Measurements from ENCODE around the gene TREM2.

TREM2 gene

DNA sequence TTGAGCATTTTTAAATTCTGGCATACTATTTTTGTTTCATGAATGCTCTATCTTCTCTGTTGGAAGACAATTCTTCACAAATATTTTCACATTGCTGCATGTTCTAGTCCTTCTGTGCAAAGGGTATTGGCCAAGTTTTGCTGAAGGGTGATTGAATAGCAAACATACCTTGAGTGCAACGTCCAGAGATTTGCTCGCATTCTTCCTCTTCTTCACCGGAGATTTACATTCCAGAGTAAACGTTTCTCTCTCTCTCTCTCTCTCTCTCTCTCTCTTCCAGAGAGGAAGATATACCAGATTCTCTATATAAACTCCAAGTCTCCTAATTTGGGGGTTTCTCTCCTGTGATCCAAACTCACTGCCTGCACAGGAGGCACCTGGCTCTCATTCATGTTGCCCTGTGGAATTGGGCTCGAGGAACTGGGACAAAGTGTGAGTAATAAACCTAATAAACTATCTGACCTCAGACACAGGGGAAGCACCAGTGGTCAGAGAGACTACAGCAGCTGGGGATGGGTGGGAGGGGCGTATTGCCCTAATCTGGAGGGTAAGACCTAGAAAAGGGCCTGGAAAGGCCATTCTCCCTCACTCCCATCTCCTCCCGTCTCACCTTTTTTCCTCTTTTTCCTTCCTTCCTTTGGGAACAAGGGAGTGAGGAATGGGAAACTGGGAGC is 7.6 kb downstream of the TREM2 start:
- no peaks in the 10 kb centered on the region for H3K79me2 ChIP-seq (ENCODE audit: control insufficient read depth, insufficient read depth, low read length, unreplicated experiment)
- peaks cover 26% of the 10 kb centered on the region for H3K27me3 ChIP-seq (ENCODE audit: insufficient read depth, low read length)
- H3K4me1 ChIP-seq (ENCODE audit: control insufficient read depth, insufficient read depth, low read length, unreplicated experiment), result no peaks in the 10 kb centered on the region
- H3K4me3 ChIP-seq (ENCODE audit: low read depth, low read length), result no peak overlapping the region
- H3K36me3 ChIP-seq (ENCODE audit: insufficient read depth, low read length), result no peaks in the 10 kb centered on the region
- no peak overlapping the region for H3K27ac ChIP-seq (ENCODE audit: low read depth, low read length)
- H2AFZ ChIP-seq (ENCODE audit: low read length, unreplicated experiment), result no peak overlapping the region

DNA sequence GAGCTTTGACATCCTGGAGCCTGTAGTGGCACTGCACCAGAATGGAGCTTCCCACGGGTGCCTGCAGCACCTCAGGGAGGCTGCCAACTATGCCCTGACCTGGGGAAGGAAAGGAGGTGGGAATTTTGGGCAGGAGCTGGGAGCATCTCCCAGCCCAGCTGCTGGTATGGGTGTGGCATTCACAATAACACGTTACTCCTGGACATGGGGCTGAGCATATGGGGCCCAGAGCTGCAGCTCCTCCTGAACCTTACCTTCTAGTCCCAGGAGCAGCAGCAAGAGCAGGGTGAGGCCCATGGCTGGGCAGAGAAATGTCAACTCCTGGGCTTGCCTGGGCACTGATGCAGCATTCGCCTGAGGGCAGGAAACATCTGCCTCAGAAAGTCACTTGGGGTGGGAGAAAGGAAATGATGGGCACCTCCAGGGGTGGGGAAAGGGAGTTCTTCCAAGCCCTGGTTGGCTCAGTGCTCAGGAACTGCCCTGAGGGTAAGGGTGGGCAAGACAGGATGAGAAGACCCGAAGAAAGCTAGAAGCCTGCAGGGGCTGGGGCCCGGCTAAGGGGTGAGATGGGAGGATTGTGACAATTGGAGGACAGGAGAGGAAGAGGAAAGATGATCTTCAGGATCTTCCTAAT is 8.8 kb downstream of the TREM2 start, which contains the start of gene TREML1:
Gene TREML1, minus strand, starts transcription at position 356 of the 634 bp plus-strand sequence. Its CDS starts 59 bp downstream, at position 297.
- no peaks in the 10 kb centered on the region for H3K4me1 ChIP-seq (ENCODE audit: control insufficient read depth, insufficient read depth, low read length, unreplicated experiment)
- no peak within 1 kb of the TSS for H2AFZ ChIP-seq (ENCODE audit: low read length, unreplicated experiment)
- no peaks in the 10 kb centered on the region for H3K36me3 ChIP-seq (ENCODE audit: insufficient read depth, low read length)
- no peak within 1 kb of the TSS for H3K4me3 ChIP-seq (ENCODE audit: low read depth, low read length)
- H3K27ac ChIP-seq (ENCODE audit: low read depth, low read length), result no peak within 1 kb of the TSS
- H3K27me3 ChIP-seq (ENCODE audit: insufficient read depth, low read length), result peaks cover 26% of the 10 kb centered on the region
- H3K79me2 ChIP-seq (ENCODE audit: control insufficient read depth, insufficient read depth, low read length, unreplicated experiment), result no peaks in the 10 kb centered on the region

DNA sequence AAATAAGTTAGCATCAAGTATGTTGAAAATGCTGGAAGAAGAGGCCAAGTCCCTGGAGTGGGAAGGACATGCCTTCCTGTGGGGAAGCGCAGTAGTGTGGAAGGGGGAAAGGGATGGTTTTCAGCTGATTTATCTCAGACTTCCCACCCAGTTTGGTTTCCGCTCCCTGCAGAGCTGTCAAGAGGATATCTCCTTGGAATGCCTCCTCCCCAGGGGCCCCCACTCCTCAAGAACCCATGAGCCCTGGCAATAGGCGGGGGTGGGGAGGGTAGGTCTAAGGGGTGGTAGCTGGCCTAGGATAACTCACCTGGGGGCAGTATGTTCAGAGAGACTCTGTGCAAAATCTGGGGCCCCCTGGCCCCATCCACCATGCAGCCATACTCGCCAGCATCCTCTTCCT is 9.5 kb downstream of the TREM2 start:
- Histone ChIP-seq H3K4me1 (ENCODE audit: control insufficient read depth, insufficient read depth, low read length, unreplicated experiment) (no peaks in the 10 kb centered on the region), H3K27me3 (ENCODE audit: insufficient read depth, low read length) (peaks cover 22% of the 10 kb centered on the region), H3K36me3 (ENCODE audit: insufficient read depth, low read length) (no peaks in the 10 kb centered on the region), H3K27ac (ENCODE audit: low read depth, low read length) (no peak overlapping the region), H3K4me3 (ENCODE audit: low read depth, low read length) (no peak overlapping the region), H3K79me2 (ENCODE audit: control insufficient read depth, insufficient read depth, low read length, unreplicated experiment) (no peaks in the 10 kb centered on the region), H2AFZ (ENCODE audit: low read length, unreplicated experiment) (no peak overlapping the region)

DNA sequence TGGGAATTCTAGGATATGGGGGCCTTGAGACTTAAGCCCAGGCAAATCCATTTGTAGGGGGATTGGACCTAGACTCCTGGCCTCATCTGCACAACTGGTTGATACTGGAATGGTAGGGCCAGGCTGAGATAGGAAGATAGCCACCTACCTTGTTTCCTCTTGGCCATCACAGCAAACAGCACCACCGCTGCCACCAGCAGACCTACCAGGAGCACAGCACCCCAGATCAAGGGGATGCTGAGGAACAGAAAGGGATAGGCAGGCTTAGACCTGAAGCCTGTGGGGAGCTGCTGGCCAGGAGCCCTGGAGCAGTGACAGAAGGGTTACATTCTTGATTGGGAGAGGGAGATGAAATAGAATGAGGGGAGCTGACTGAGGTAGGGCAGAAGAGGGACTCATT is 12.2 kb downstream of the TREM2 start:
- no peak overlapping the region for H3K27ac ChIP-seq (ENCODE audit: low read depth, low read length)
- H3K27me3 ChIP-seq (ENCODE audit: insufficient read depth, low read length), result no peaks in the 10 kb centered on the region
- H3K79me2 ChIP-seq (ENCODE audit: control insufficient read depth, insufficient read depth, low read length, unreplicated experiment), result no peaks in the 10 kb centered on the region
- H3K36me3 ChIP-seq (ENCODE audit: insufficient read depth, low read length), result no peaks in the 10 kb centered on the region
- H3K4me3 ChIP-seq (ENCODE audit: low read depth, low read length), result no peak overlapping the region
- H2AFZ ChIP-seq (ENCODE audit: low read length, unreplicated experiment), result no peak overlapping the region
- H3K4me1 ChIP-seq (ENCODE audit: control insufficient read depth, insufficient read depth, low read length, unreplicated experiment), result no peaks in the 10 kb centered on the region

DNA sequence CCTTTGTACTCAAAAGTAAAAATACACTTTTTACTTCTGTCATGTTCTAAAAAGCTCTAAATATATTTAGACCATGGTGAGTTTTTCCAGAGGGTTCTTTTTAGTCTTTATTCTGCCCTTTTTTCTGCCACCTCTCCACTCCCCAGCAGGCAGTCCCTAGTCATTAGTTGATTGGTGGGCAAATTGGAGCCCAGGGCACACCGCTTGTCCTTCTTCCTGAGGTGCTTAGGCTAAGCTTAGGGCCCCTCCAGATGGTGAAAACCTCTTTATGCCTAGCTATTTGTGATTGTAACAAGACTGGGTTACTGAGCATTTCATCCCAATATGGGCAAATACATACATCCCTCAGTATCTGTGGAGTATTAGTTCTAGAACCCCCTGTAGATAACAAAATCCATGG is 15.0 kb downstream of the TREM2 start:
- no peaks in the 10 kb centered on the region for H3K27me3 ChIP-seq (ENCODE audit: insufficient read depth, low read length)
- no peaks in the 10 kb centered on the region for H3K36me3 ChIP-seq (ENCODE audit: insufficient read depth, low read length)
- no peak overlapping the region for H3K27ac ChIP-seq (ENCODE audit: low read depth, low read length)
- no peaks in the 10 kb centered on the region for H3K79me2 ChIP-seq (ENCODE audit: control insufficient read depth, insufficient read depth, low read length, unreplicated experiment)
- H3K4me1 ChIP-seq (ENCODE audit: control insufficient read depth, insufficient read depth, low read length, unreplicated experiment), result no peaks in the 10 kb centered on the region
- no peak overlapping the region for H2AFZ ChIP-seq (ENCODE audit: low read length, unreplicated experiment)
- no peak overlapping the region for H3K4me3 ChIP-seq (ENCODE audit: low read depth, low read length)

DNA sequence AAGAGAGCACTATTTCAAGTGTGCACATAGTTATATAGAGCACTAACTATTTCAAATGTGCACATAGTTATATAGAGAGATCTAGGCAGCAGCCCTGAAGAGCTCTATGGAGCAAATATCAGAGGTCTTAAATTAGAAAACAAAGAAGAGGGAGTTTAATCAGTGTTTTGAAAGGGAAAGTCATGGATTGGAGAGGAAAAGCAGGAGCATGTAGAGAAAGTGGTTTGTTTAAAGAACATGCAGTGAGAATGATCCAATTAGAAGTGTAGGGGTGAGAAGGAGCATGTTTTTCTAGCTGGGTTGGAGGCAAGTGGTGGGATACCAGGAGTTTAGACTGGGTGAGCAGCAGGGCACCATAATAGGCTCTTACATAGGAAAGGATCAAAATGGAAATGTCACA is 26.0 kb downstream of the TREM2 start:
- H3K4me1 ChIP-seq (ENCODE audit: control insufficient read depth, insufficient read depth, low read length, unreplicated experiment), result no peaks in the 10 kb centered on the region
- H3K4me3 ChIP-seq (ENCODE audit: low read depth, low read length), result no peak overlapping the region
- no peaks in the 10 kb centered on the region for H3K27me3 ChIP-seq (ENCODE audit: insufficient read depth, low read length)
- no peak overlapping the region for H2AFZ ChIP-seq (ENCODE audit: low read length, unreplicated experiment)
- H3K36me3 ChIP-seq (ENCODE audit: insufficient read depth, low read length), result no peaks in the 10 kb centered on the region
- no peaks in the 10 kb centered on the region for H3K79me2 ChIP-seq (ENCODE audit: control insufficient read depth, insufficient read depth, low read length, unreplicated experiment)
- no peak overlapping the region for H3K27ac ChIP-seq (ENCODE audit: low read depth, low read length)

DNA sequence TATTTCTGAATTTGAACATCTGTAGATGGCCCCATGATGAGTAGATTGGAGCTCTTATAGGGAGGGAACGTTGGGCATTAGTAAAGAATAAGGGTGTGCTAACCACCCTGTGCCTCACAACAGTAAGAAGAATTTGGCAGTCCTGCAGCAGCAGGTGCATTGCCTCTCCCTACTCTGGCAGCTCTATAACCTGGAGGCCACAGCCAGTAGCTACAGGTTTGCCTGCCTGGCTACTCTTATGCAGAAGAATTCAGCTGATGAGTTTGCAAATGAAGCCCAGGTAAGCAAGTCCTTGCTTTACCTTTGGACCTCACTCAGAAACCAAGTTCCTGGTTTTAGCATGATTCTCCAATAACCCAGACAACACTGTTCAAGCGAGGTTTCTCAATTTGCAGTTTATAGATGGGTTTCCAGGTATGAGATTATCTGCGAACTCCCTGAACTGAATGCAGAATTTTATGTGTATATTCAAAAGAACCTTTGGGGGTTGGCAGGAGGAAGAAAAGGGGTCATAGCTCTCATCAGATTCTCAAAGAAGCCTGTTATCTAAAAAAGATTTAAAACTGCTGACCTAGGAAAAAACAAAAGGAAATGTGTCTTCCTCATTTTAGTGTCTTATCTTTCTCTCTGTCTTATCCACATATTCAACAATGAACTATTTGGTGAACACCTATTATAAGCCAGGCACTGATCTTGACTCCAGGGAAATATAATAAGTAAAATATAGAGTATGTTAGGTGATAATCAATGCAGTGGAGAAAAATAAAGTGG is 27.7 kb downstream of the TREM2 start:
- Histone ChIP-seq H3K36me3 (ENCODE audit: insufficient read depth, low read length) (no peaks in the 10 kb centered on the region), H3K27me3 (ENCODE audit: insufficient read depth, low read length) (no peaks in the 10 kb centered on the region), H2AFZ (ENCODE audit: low read length, unreplicated experiment) (no peak overlapping the region), H3K27ac (ENCODE audit: low read depth, low read length) (no peak overlapping the region), H3K79me2 (ENCODE audit: control insufficient read depth, insufficient read depth, low read length, unreplicated experiment) (no peaks in the 10 kb centered on the region), H3K4me1 (ENCODE audit: control insufficient read depth, insufficient read depth, low read length, unreplicated experiment) (no peaks in the 10 kb centered on the region), H3K4me3 (ENCODE audit: low read depth, low read length) (no peak overlapping the region)

DNA sequence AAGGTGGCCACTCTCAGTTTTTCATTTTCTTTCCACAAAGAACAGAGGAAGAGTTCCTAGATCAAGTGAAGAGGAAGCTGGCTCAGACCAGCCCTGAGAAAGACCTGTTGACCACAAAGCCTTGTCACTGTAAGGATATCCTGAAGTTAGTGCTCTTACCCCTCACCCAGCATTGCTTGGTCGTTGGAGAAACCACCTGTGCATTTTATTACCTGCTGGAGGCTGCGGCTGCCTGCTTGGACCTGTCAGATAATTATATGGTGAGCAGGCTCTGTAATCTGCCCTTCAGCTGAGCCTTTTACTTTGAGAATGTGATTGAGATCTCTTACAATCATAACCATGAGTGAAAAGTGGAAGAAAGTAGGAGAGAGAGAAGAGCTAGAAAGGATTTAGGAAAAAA is 30.7 kb downstream of the TREM2 start:
- H2AFZ ChIP-seq (ENCODE audit: low read length, unreplicated experiment), result no peak overlapping the region
- no peaks in the 10 kb centered on the region for H3K79me2 ChIP-seq (ENCODE audit: control insufficient read depth, insufficient read depth, low read length, unreplicated experiment)
- no peaks in the 10 kb centered on the region for H3K27me3 ChIP-seq (ENCODE audit: insufficient read depth, low read length)
- H3K27ac ChIP-seq (ENCODE audit: low read depth, low read length), result no peak overlapping the region
- H3K4me3 ChIP-seq (ENCODE audit: low read depth, low read length), result no peak overlapping the region
- no peaks in the 10 kb centered on the region for H3K36me3 ChIP-seq (ENCODE audit: insufficient read depth, low read length)
- no peaks in the 10 kb centered on the region for H3K4me1 ChIP-seq (ENCODE audit: control insufficient read depth, insufficient read depth, low read length, unreplicated experiment)

DNA sequence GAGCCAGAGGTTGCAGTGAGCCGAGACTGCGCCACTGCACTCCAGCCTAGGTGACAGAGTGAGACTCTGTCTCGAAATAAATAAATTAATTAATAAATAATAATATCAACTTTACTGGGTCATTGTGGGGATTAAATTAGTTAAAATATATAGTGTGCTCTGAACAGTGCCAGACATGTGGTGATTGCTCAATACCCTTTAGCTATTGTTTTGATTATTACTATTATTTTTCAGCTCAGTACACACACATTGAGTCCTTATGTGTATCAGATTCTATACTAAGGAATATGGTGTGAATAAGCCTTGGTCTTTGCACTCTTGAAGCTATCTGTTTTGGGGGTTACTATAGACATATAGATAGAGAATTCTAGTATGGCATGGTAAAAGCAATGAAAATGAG is 37.6 kb downstream of the TREM2 start:
- H3K4me3 ChIP-seq (ENCODE audit: low read depth, low read length), result no peak overlapping the region
- H3K27ac ChIP-seq (ENCODE audit: low read depth, low read length), result no peak overlapping the region
- no peaks in the 10 kb centered on the region for H3K79me2 ChIP-seq (ENCODE audit: control insufficient read depth, insufficient read depth, low read length, unreplicated experiment)
- no peak overlapping the region for H2AFZ ChIP-seq (ENCODE audit: low read length, unreplicated experiment)
- no peaks in the 10 kb centered on the region for H3K4me1 ChIP-seq (ENCODE audit: control insufficient read depth, insufficient read depth, low read length, unreplicated experiment)
- H3K36me3 ChIP-seq (ENCODE audit: insufficient read depth, low read length), result no peaks in the 10 kb centered on the region
- no peaks in the 10 kb centered on the region for H3K27me3 ChIP-seq (ENCODE audit: insufficient read depth, low read length)

DNA sequence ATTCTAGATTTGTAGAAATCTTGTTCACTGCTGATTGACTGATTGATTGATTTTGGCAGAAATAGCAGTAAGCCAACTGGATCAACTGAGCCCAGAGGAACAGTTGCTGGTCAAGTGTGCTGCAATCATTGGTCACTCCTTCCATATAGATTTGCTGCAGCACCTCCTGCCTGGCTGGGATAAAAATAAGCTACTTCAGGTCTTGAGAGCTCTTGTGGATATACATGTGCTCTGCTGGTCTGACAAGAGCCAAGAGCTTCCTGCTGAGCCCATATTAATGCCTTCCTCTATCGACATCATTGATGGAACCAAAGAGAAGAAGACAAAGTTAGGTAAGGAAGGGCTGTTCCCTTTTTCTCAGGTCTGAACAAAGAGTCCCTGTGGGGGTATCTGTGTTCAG is 40.0 kb downstream of the TREM2 start:
- Histone ChIP-seq H3K27me3 (ENCODE audit: insufficient read depth, low read length) (no peaks in the 10 kb centered on the region), H3K4me3 (ENCODE audit: low read depth, low read length) (no peak overlapping the region), H3K4me1 (ENCODE audit: control insufficient read depth, insufficient read depth, low read length, unreplicated experiment) (no peaks in the 10 kb centered on the region), H2AFZ (ENCODE audit: low read length, unreplicated experiment) (no peak overlapping the region), H3K79me2 (ENCODE audit: control insufficient read depth, insufficient read depth, low read length, unreplicated experiment) (no peaks in the 10 kb centered on the region), H3K27ac (ENCODE audit: low read depth, low read length) (no peak overlapping the region), H3K36me3 (ENCODE audit: insufficient read depth, low read length) (no peaks in the 10 kb centered on the region)

DNA sequence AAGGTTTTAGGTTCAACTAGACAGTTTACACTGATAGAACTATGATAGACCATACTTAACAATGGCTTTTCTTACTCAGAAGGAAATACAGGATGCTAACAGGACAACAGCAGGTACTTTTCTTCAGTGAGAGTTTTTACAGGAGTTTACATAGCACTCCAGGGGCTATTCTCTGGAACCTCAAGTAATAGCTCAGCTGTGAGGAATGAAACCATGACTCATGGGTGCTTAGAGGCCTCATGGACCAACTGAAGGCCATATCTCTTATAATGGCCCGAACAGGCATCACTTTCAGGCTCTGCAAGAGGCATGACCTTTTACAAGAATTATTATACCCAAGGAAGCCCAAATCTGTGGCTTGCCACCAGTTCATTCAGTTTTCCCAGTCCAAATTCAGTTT is 40.5 kb downstream of the TREM2 start:
- H3K79me2 ChIP-seq (ENCODE audit: control insufficient read depth, insufficient read depth, low read length, unreplicated experiment), result no peaks in the 10 kb centered on the region
- H2AFZ ChIP-seq (ENCODE audit: low read length, unreplicated experiment), result no peak overlapping the region
- H3K27me3 ChIP-seq (ENCODE audit: insufficient read depth, low read length), result no peaks in the 10 kb centered on the region
- H3K4me1 ChIP-seq (ENCODE audit: control insufficient read depth, insufficient read depth, low read length, unreplicated experiment), result no peaks in the 10 kb centered on the region
- no peak overlapping the region for H3K27ac ChIP-seq (ENCODE audit: low read depth, low read length)
- H3K4me3 ChIP-seq (ENCODE audit: low read depth, low read length), result no peak overlapping the region
- no peaks in the 10 kb centered on the region for H3K36me3 ChIP-seq (ENCODE audit: insufficient read depth, low read length)
